ENCODE measurements around the gene YBX2.
A peak's percentile ranks its signal among the peaks of the same experiment; 100 is the strongest.

YBX2 gene

DNA sequence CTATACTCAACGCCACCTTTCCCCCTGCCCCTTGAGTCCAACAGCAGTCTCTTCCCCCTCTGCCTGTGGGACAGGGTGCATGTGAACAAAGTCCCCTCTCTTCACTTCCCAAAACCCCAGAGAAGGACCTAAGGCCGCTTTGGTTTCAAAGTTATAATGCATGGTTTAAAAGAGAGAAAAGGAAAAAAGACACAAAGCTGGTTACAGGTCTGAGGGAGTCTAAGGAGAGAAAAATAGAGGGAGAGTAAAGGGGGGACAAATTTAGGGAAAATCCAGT lies 51.0 kb downstream of the YBX2 start:
- no peak for DNase-seq (ENCODE audit: low spot score)

DNA sequence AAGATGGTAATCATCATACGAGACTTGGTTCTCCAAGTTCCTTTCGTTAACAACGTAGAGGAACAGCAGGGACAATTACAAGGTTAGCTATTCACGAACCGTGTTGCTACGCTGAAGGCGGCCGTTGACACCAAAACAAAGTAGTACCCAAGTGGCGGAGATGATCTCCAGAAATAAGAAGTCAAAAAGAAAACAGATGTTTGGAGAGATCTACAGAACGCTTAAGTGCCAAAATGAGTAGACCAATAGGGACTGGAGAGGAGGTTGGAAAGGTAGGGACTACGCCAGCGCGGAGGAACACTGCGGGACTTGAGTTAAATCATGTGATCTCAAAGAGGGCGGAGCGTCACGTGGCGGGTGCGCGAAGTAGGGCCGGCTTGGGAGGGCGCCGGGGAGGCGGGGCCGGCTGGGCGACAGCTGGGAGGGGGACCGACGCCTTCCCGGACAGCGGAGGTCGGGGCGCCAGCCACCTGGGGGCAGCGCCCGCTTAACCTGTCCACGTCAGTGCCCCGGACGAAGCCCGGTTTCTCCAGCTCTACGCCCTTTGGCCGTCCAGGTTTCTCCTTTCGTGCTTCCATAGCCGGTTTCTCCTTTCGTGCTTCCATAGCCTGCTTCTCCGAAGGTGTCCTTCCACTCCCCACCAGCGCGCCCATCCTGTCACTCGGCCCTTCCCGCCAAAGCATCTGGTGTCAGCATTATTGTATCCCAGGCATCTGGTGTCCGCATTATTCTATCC lies 51.6 kb downstream of the YBX2 start:
- peak; percentile 86 for DNase-seq (ENCODE audit: low spot score)

DNA sequence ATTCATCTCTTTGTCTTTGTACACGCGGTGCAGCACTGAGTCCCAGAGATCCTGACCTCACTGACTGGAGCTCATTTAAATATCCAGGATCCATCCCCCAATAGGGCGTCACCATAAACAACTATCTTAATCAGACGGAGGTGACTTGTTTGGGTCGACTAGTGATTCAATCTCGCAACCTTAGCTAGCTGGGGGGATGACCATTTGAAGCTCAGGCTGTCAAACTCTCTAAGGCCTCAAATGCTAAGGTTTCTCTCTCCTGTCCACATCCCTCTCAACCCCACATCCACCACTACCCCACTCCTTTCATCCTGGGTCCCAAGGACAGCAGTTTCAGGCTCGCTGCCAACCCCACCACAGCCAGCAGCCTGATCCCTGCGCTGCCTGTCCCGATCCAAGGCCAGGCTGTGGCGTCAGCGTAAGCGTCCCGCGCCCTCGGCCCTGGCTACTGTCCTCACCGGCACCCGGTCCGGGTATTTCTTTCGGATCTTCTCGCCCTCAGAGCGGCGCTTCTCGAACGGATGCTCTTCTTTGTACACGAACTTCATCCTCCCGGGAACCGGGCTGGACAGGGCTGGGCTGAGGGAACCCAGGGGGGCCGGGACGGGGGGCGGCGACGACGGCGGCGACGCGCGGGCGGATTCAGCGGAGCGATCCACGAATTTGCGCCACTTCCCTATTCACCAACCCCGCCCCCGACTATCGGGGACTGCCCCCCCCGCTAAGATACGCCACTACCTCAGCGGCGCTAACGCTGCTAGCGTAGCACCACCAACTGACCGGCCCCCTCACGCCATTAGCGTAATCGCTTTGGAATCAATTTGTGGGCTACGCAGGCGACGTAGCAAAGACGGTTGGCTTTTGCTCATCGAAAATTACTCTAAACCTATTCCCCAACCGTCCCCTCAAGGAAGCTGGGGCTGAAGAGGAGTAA lies 52.4 kb downstream of the YBX2 start, which contains the start of gene GABARAP:
Gene GABARAP (minus strand): TSS at position 667 of the 934 bp plus-strand sequence. CDS start 119 bp downstream, at position 548.
- peak; percentile 69 for DNase-seq (ENCODE audit: low spot score)

DNA sequence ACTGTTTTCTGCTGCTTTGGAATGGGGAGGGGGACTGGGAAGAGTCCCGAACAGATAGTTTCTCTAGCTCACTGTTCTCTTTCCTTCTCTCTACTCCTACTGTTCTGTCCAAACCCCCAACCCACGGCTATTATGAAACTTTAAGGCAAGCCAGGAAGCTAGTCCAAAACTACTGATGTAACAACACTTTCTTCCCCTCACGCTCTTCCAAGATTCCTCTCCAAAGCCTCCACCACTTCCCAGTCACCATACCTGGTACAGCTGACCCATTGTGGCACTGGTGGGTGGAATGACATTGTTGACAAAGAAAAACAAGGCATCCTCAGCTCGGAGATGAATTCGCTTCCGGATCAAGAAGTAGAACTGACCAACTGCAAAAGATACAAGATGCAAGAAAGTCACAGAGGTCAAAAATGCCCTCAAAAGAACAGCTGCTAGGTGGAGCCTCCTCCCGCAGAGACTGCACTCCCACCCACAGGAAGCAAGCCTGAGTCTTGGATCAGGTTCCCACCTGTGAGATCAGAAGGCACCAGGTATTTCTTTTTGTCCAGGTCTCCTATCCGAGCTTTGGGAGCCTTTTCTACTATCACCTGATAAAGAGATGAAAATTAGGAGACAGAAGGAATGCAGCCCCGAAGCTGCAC lies 53.2 kb downstream of the YBX2 start:
- DNase-seq (ENCODE audit: low spot score) = no peak

DNA sequence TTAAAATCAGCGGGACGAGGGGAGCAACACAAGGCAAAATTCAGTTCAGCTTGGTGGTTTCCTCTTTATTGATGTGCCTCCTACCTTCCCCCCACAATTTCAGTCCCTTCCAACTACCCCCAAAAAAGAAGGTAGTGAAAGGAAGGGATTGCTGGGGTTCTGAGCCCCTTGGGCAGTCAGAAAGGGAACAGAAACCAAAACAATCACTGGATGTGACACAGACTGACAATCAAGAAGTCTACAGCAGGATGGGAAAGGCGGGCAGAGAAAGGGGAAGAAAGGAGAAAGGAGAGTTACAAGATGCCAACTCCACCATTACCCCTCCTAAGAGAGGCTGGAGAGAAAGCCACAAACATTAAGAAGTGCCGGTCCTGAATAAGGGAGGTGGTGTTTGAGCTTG lies 54.1 kb downstream of the YBX2 start:
- no peak for DNase-seq (ENCODE audit: low spot score)

DNA sequence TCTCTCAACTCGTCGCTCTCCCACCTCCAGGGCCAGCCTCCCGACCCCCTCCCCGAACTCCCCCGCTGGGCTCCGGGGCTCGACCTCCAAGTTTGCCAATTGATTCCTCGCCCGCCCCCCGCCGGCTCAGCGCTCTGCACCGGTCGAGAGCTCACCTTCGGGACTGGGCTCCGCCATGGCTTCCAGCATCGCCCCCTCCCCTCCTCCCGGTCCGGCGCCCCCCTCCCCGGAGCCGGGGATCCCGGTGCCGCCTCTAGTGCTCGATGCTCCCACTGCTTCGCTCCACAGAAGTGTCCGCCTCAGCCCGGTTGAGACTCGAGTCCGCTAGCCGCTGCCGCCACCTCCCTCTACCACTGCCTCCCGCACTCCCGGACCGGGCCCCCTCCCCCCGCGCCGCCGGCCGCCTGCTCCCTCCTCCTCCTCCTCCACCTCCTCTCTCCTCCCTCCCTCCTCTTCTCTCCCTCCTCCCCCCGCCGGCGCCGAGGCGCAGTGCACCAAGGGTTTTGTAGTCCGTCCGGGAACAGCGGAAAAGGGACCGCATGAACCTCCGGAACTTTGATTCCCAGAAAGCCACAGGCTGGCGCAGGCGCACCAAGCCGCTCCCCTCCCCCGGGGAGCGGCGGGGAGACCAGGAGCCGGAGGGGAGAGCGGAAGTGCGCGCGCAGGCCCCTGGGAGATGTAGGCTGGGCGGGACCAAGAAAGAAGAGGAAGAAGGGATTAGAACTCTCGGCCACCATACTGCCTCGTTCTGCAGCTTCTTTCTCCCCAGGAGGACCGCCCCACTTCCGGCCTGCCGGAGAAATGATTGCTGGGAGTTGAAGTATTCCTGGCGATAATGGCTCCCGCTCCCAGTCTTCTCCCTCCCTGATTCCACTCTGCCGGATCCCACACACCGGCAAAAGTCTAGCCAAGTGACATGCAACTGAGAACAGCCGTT lies 55.1 kb downstream of the YBX2 start, which contains the start of gene PHF23:
Gene PHF23 (minus strand): TSS at position 367 of the 937 bp plus-strand sequence. CDS start 178 bp downstream, at position 189.
- DNase-seq (ENCODE audit: low spot score) = peak; percentile 88

DNA sequence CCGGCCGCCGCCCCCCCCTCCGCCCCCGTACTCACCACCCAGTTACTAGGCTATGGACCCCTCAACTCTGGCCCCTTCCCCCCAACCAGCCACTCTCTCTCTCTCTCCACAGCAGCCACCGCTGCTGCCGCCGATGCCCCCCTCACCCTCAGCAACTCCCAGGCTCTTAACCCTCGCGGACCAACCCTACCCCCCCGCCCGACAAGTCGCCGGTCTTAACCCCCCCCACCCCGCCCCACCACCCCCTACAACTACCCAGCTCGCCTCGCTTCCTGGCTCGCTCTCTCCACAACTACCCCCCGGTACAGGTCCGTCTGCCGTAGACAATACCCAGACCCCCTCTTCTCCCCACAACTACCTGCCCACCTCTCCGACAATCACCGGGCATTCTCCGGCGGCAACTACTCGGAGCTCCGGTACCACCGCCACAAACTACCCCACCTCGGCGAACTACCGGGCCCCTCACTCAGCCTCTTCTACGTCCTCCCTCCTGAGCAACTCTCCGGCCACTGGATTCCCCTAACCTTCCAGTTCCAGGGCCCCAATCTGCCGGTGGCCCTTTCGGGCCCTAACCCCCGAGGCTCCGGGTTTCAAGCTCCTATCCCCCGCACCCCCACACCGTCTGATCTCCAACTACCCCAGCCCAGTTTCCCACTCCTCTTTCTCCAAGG lies 55.9 kb downstream of the YBX2 start:
- DNase-seq (ENCODE audit: low spot score) = no peak
